ENCODE results near the gene TLE5.

The TLE5 gene

GRCh38 chr19:3108775-3109174, 46.5 kb upstream of the TLE5 start:
- Histone ChIP-seq H3K36me3 (ENCODE audit: control insufficient read depth, insufficient read depth, low read length) (no peaks in the 10 kb centered on the region), H3K27me3 (ENCODE audit: control insufficient read depth, insufficient read depth, low read length) (no peaks in the 10 kb centered on the region), H3K27ac (no peak overlapping the region), H2AFZ (no peak overlapping the region), H3K79me2 (peaks cover 50% of the 10 kb centered on the region), H3K4me1 (peaks cover 3% of the 10 kb centered on the region), H3K9ac (no peak overlapping the region), H3K4me2 (ENCODE audit: low read length) (no peak overlapping the region), H3K4me3 (ENCODE audit: low read depth, low read length) (no peak overlapping the region), H3K9me3 (ENCODE audit: control insufficient read depth, low read length) (no peaks in the 10 kb centered on the region)
- TF ChIP-seq CTCF (IDR thresholded peaks at IDR 0.05): peak; percentile 76

DNA sequence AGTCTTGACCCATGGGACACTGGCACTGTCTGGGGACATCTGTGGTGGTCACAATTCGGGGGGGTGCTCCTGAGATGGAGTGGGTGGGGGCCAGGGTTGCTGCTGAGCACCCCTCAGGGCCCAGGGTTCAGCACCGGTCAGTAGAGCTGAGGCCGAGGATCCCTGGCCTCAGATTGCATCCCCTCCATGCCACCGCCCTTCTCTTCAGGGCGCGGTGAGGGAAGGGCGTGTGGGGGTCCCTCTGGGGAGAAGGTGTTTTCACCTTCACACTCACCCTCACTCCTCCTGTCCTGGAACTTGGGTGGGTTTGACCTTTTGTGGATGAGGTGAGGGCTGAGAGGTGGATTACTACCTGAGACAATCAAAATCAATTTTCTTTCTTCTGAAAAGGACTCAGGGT, 45.4 kb upstream of the TLE5 start:
- peaks cover 5% of the 10 kb centered on the region for H3K4me1 ChIP-seq
- no peak overlapping the region for H2AFZ ChIP-seq
- no peak overlapping the region for H3K9ac ChIP-seq
- no peaks in the 10 kb centered on the region for H3K27me3 ChIP-seq (ENCODE audit: control insufficient read depth, insufficient read depth, low read length)
- H3K36me3 ChIP-seq (ENCODE audit: control insufficient read depth, insufficient read depth, low read length): no peaks in the 10 kb centered on the region
- H3K27ac ChIP-seq: no peak overlapping the region
- no peak overlapping the region for H3K4me3 ChIP-seq (ENCODE audit: low read depth, low read length)
- TF ChIP-seq CTCF (IDR thresholded peaks at IDR 0.05): no peak
- H3K9me3 ChIP-seq (ENCODE audit: control insufficient read depth, low read length): no peaks in the 10 kb centered on the region
- H3K4me2 ChIP-seq (ENCODE audit: low read length): no peak overlapping the region
- H3K79me2 ChIP-seq: peaks cover 54% of the 10 kb centered on the region

- H3K27ac ChIP-seq: no peak overlapping the region
- TF ChIP-seq CTCF (IDR thresholded peaks at IDR 0.05): no peak
- H3K4me3 ChIP-seq (ENCODE audit: low read depth, low read length): no peak overlapping the region
- H3K4me1 ChIP-seq: peaks cover 5% of the 10 kb centered on the region
- no peak overlapping the region for H3K4me2 ChIP-seq (ENCODE audit: low read length)
- no peaks in the 10 kb centered on the region for H3K27me3 ChIP-seq (ENCODE audit: control insufficient read depth, insufficient read depth, low read length)
- H3K9me3 ChIP-seq (ENCODE audit: control insufficient read depth, low read length): no peaks in the 10 kb centered on the region
- H2AFZ ChIP-seq: no peak overlapping the region
- peaks cover 64% of the 10 kb centered on the region for H3K79me2 ChIP-seq
- H3K9ac ChIP-seq: no peak overlapping the region
- no peaks in the 10 kb centered on the region for H3K36me3 ChIP-seq (ENCODE audit: control insufficient read depth, insufficient read depth, low read length)
These were observed 44.3 kb upstream of the TLE5 start for GRCh38 chr19:3106509-3107141.

GRCh38 chr19:3105641-3106508, 43.6 kb upstream of the TLE5 start:
- no peak overlapping the region for H2AFZ ChIP-seq
- no peak overlapping the region for H3K9ac ChIP-seq
- no peak for TF ChIP-seq CTCF (IDR thresholded peaks at IDR 0.05)
- no peaks in the 10 kb centered on the region for H3K36me3 ChIP-seq (ENCODE audit: control insufficient read depth, insufficient read depth, low read length)
- no peak overlapping the region for H3K4me3 ChIP-seq (ENCODE audit: low read depth, low read length)
- H3K4me1 ChIP-seq: peaks cover 5% of the 10 kb centered on the region
- no peaks in the 10 kb centered on the region for H3K27me3 ChIP-seq (ENCODE audit: control insufficient read depth, insufficient read depth, low read length)
- peaks cover 70% of the 10 kb centered on the region for H3K79me2 ChIP-seq
- H3K9me3 ChIP-seq (ENCODE audit: control insufficient read depth, low read length): no peaks in the 10 kb centered on the region
- H3K4me2 ChIP-seq (ENCODE audit: low read length): no peak overlapping the region
- no peak overlapping the region for H3K27ac ChIP-seq

Measured in parathyroid adenoma (tissue), 2 donors.